MM.1S (cell line): Measurements from ENCODE around the gene HAPLN2.

ENCODE experiments used
- DNase-seq: peaks from one replicate; pipeline ENCODE4 v3.0.0-alpha.2; 2015
- H2AFZ ChIP-seq: fragments of 300-600 bp; sonication (generic); 2 replicates; pipeline ENCODE4 v1.6.0; 2016; ENCODE audit warnings: antibody characterized with exemption, low read length
- H3F3A ChIP-seq: fragments of 300-600 bp; sonication (generic); 2 replicates; pipeline ENCODE4 v1.6.1; 2016; ENCODE audit warnings: mild to moderate bottlenecking, antibody characterized with exemption, low read length, moderate library complexity, mixed read lengths; ENCODE audit not compliant: insufficient read depth
- H3K27ac ChIP-seq: fragments of 300-600 bp; sonication (generic); 2 replicates; pipeline ENCODE4 v1.5.1; 2016; ENCODE audit warnings: mild to moderate bottlenecking, low read length
- H3K27me3 ChIP-seq: fragments of 300-600 bp; sonication (generic); replicated peaks from 2 replicates; pipeline ENCODE4 v1.6.0; 2016; ENCODE audit warnings: low read length; ENCODE audit not compliant: insufficient read depth
- H3K36me3 ChIP-seq: fragments of 300-600 bp; sonication (generic); replicated peaks from 2 replicates; pipeline ENCODE4 v1.6.1; 2016; ENCODE audit warnings: mild to moderate bottlenecking, low read length, mixed read lengths; ENCODE audit not compliant: insufficient read depth
- H3K4me1 ChIP-seq: fragments of 300-600 bp; sonication (generic); 2 replicates; pipeline ENCODE4 v1.6.1; 2016; ENCODE audit warnings: low read length, mixed read lengths
- H3K4me2 ChIP-seq: fragments of 300-600 bp; sonication (generic); 2 replicates; pipeline ENCODE4 v1.6.0; 2016; ENCODE audit warnings: low read depth, low read length
- H3K4me3 ChIP-seq: fragments of 300-600 bp; sonication (generic); 2 replicates; pipeline ENCODE4 v1.5.1; 2016; ENCODE audit warnings: low read length, mixed read lengths
- H3K79me2 ChIP-seq: fragments of 300-600 bp; sonication (generic); 2 replicates; pipeline ENCODE4 v1.6.1; 2016; ENCODE audit warnings: mixed run types, low read length, mixed read lengths
- H3K9ac ChIP-seq: fragments of 300-600 bp; sonication (generic); 2 replicates; pipeline ENCODE4 v1.6.1; 2016; ENCODE audit warnings: low read length, mixed read lengths
- H3K9me2 ChIP-seq: fragments of 300-600 bp; sonication (generic); replicated peaks from 2 replicates; pipeline ENCODE4 v1.6.1; 2016; ENCODE audit warnings: mild to moderate bottlenecking, low read length, mixed read lengths; ENCODE audit not compliant: insufficient read depth
- H3K9me3 ChIP-seq: fragments of 300-600 bp; sonication (generic); replicated peaks from 2 replicates; pipeline ENCODE4 v1.6.1; 2016; ENCODE audit warnings: mild to moderate bottlenecking, low read length, mixed read lengths; ENCODE audit not compliant: insufficient read depth
- H4K20me1 ChIP-seq: fragments of 300-600 bp; sonication (generic); 2 replicates; pipeline ENCODE4 v1.6.1; 2016; ENCODE audit warnings: mild to moderate bottlenecking, low read length, moderate library complexity, mixed read lengths; ENCODE audit not compliant: insufficient read depth
- CTCF ChIP-seq: fragments of 300-600 bp; sonication (generic); IDR thresholded peaks from 2 replicates; pipeline ENCODE4 v1.5.1; 2016; ENCODE audit warnings: antibody characterized with exemption, low read length, mixed read lengths
- EZH2 ChIP-seq: fragments of 300-600 bp; sonication (generic); optimal IDR thresholded peaks from 2 replicates; pipeline ENCODE3; 2017; ENCODE audit warnings: low read depth, mild to moderate bottlenecking, antibody characterized with exemption, low read length, mixed read lengths
- EZH2phosphoT487 ChIP-seq: fragments of 300-600 bp; sonication (generic); IDR thresholded peaks from 2 replicates; pipeline ENCODE4 v1.6.1; 2018; ENCODE audit warnings: antibody characterized with exemption, low read length

Gene HAPLN2

DNA sequence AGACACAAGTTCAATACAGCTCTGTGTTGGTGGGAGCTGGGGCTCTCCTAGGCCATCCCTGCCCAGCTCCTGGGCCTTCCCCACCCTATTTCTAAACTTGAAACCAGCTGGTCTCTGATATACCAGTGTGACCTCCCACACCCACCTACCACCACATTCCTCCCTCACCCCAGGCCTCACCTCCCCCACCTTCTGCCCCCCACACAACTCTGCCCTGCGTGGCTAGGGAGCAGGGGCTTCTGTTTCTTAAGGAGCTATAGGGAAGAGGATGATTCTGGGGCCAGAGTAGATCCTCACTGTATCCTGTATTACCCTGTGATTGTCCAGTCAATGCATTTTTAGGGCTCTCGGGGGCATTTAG lies 41.5 kb downstream of the HAPLN2 start:
- Histone ChIP-seq H3K27ac (peak overlapping the region; percentile 81), H3K79me2 (peaks cover 60% of the 10 kb centered on the region)

GRCh38 chr1:156662005-156662799 lies 43.0 kb downstream of the HAPLN2 start:
- peak; percentile 43 for DNase-seq
- no peaks in the 10 kb centered on the region for H3K27me3 ChIP-seq
- peak overlapping the region; percentile 65 for H2AFZ ChIP-seq
- peaks cover 14% of the 10 kb centered on the region; the same call in 1 of the 2 replicates for H4K20me1 ChIP-seq
- H3K4me1 ChIP-seq, result peaks cover 63% of the 10 kb centered on the region
- TF ChIP-seq EZH2 (no peak), EZH2phosphoT487 (no peak), CTCF (no peak)
- H3K9ac ChIP-seq, result peak overlapping the region; percentile 79
- no peaks in the 10 kb centered on the region for H3K36me3 ChIP-seq
- H3K79me2 ChIP-seq, result peaks cover 45% of the 10 kb centered on the region
- H3F3A ChIP-seq, result peaks cover 29% of the 10 kb centered on the region
- H3K27ac ChIP-seq, result peak overlapping the region; percentile 81
- peak overlapping the region; percentile 87 for H3K4me3 ChIP-seq
- H3K9me3 ChIP-seq, result no peaks in the 10 kb centered on the region
- H3K9me2 ChIP-seq, result no peaks in the 10 kb centered on the region
- H3K4me2 ChIP-seq, result peak overlapping the region; percentile 97

More for the DNA sequence above, 41.5 kb downstream of the HAPLN2 start:
- Histone ChIP-seq H3K4me3 (peak overlapping the region; percentile 87), H3K9ac (peak overlapping the region; percentile 79), H4K20me1 (peaks cover 29% of the 10 kb centered on the region), H3K9me2 (no peaks in the 10 kb centered on the region), H2AFZ (peak overlapping the region; percentile 65; the same call in 1 of the 2 replicates), H3K4me1 (peaks cover 63% of the 10 kb centered on the region), H3K4me2 (peak overlapping the region; percentile 97), H3K27me3 (no peaks in the 10 kb centered on the region), H3K36me3 (no peaks in the 10 kb centered on the region), H3K9me3 (no peaks in the 10 kb centered on the region), H3F3A (peaks cover 29% of the 10 kb centered on the region)
- TF ChIP-seq CTCF (no peak), EZH2phosphoT487 (no peak), EZH2 (no peak)
- DNase-seq, result peak; percentile 53

DNA sequence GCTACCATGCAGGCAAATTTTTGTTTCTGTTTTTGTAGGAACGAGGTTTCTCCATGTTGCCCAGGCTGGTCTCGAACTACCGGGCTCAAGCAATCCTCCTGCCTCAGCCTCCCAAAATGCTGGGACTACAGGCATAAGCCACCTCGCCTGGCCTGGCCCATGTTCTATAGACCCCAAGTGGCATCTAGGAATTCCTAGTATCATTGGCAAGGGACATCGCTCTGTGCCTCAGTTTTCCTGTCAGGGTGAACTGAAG lies 43.5 kb downstream of the HAPLN2 start:
- H3K4me2 ChIP-seq, result peak overlapping the region; percentile 97; the same call in 1 of the 2 replicates
- peaks cover 40% of the 10 kb centered on the region for H3K79me2 ChIP-seq
- H3F3A ChIP-seq, result peaks cover 29% of the 10 kb centered on the region
- no peaks in the 10 kb centered on the region for H3K36me3 ChIP-seq
- TF ChIP-seq EZH2phosphoT487, result no peak
- TF ChIP-seq CTCF, result no peak
- TF ChIP-seq EZH2, result no peak
- no peaks in the 10 kb centered on the region for H3K9me2 ChIP-seq
- H2AFZ ChIP-seq, result no peak overlapping the region
- H3K4me1 ChIP-seq, result peaks cover 61% of the 10 kb centered on the region
- peaks cover 11% of the 10 kb centered on the region; the same call in 1 of the 2 replicates for H4K20me1 ChIP-seq
- H3K27ac ChIP-seq, result peak overlapping the region; percentile 81; the same call in 1 of the 2 replicates
- DNase-seq, result no peak
- no peak overlapping the region; the same call in 1 of the 2 replicates for H3K9ac ChIP-seq
- no peaks in the 10 kb centered on the region for H3K27me3 ChIP-seq
- no peak overlapping the region for H3K4me3 ChIP-seq
- no peaks in the 10 kb centered on the region for H3K9me3 ChIP-seq
